A204.1 (cell line): ENCODE results near the gene COQ7.

Experiments used
- FAIRE-seq: peaks from 2 replicates; lab custom pipeline; 2012; peaks lifted over from hg19 to GRCh38; lab: Jason Lieb, UNC

Gene COQ7

DNA sequence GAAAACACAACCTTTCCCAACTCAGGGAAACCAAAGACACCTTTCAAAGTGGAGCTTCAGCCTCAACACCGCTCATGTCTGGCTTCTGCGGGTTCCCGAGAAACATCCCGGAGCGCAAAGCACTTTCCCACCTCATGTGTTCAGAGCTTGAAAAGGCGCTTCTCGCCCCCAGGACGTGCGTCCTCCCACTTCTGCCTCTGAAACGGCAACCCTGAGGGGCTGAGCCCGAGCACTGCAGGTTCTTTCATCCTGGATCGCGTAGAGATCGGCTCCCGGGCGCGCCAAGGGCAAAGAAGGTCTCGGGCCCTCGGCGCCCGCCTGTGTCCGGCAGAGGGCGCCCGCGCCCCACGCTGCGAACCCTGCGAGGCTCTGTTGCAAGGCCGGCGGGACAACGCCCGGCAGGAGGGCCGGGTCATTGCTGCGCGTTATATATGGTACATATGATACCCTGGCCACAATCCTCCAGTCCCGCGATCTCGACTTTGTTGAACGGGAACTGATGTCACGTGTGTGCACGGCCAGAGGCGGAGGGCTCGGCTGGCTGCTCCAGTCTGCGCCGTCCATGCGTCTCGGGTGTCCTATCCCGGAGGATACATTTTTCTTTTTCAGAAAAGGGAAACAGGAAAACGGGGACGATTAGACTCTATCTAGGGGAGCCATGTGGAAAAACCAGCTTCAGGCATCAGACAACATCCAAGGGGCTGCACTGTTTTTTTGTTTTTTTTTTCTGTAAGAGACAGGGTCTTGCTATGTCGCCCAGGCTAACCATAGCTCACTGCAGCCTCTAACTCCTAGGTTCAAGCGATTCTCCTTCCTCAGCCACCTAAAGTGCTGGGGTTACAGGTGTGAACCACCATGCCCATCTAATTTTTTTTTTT lies 19.1 kb downstream of the COQ7 start:
- no peak for FAIRE-seq

DNA sequence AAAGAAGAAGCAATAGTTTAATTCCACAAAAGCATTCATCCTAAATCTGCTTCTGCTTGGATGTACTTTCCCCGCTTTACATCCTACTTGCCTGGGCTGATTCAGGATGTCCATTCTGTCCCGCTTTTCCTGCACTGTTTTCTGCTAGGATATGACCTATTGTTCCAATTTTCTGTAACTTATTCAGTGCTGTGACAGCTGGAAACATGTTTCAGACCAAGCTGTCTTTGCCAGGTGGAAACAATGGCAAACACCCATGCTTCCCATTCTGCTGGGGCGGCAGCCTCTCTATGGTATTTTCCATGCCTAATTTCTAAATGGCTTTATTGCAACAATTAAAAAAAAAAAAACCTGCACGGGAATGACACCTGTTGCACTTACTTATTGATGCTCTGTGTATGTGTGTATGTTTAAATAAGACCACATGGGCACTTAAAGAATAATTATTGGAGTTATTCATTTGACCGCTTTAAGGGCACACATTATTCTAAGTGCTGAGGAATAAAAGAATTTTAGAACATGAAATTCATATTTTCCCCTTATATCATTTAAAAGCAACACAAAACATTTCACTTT lies 21.0 kb downstream of the COQ7 start:
- no peak for FAIRE-seq

DNA sequence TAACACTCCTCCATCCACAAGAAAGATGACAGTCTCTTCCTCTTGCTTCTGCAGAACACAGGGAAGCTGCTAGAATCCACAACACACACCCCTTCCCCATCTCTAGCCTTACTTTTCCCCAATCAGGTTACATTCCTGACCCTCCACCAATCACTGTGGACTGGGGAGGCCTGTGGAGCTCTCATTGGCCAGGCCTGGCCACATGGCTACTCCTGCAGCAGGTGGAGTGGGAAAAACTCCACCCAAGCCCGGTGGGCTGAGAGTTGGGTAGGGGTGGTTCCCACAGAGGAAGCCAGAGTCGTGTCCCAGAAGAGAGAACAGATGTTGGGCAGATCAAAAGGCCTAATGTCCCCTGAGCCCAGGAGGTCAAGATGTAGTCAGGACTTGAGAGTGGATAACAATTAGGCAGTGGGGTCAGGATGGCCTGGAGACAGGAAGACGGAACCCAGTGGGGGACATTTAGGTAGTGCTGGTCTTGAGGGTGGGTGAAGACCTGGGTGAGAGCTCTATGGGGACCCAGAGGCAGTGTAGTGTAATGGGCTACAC lies 22.1 kb downstream of the COQ7 start:
- FAIRE-seq: no peak

DNA sequence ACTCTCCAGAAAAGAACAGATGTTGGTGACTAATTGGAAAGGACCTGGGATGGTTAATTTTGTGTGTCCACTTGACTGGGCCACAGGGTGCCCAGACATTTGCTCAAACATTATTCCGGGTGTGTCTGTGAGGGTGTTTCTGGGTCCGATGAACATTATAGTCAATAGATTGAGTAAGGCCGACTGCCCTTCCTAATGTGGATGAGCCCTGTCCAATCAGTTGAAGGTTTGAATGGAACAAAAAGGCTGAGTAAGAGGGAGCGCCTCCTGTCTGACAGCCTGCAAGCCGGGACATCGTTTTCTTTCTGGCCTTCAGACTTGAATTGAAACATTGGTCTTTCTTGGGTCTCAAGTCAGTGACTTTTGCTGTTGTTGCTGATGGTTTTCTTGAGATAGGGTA lies 23.5 kb downstream of the COQ7 start:
- no peak for FAIRE-seq

DNA sequence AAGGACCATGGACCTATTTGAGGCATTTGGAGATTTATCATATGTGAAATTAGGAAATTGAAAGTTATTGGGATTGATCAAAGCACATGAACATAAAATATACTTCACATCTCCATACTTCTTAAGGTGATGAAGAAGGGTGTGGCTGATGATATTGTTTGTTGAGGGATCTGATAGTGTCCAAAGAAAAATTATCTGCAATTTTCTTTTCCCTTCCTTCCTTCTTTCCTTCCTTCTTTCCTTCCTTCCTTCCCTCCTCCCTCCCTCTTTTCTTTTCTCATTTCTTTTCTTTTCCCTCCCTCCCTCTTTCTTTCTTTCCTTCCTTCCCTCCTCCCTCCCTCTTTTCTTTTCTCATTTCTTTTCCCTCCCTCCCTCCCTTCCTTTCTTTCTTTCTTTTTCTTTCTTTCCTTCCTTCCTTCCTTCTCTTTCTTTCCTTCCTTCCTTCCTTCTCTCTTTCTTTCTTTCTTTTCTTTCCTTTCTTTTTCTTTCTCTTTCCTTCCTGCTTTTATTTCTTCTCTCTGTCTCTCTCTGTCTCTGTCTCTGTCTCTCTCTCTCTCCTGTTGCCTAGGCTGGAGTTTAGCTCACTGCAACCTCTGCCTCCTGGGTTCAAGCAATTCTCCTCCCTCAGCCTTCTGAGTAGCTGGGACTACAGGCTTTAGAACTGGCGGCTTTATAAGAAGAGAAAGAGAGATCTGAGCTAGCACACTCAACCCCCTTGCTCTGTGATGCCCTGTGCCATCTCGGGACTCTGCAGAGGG lies 25.4 kb downstream of the COQ7 start:
- no peak for FAIRE-seq

DNA sequence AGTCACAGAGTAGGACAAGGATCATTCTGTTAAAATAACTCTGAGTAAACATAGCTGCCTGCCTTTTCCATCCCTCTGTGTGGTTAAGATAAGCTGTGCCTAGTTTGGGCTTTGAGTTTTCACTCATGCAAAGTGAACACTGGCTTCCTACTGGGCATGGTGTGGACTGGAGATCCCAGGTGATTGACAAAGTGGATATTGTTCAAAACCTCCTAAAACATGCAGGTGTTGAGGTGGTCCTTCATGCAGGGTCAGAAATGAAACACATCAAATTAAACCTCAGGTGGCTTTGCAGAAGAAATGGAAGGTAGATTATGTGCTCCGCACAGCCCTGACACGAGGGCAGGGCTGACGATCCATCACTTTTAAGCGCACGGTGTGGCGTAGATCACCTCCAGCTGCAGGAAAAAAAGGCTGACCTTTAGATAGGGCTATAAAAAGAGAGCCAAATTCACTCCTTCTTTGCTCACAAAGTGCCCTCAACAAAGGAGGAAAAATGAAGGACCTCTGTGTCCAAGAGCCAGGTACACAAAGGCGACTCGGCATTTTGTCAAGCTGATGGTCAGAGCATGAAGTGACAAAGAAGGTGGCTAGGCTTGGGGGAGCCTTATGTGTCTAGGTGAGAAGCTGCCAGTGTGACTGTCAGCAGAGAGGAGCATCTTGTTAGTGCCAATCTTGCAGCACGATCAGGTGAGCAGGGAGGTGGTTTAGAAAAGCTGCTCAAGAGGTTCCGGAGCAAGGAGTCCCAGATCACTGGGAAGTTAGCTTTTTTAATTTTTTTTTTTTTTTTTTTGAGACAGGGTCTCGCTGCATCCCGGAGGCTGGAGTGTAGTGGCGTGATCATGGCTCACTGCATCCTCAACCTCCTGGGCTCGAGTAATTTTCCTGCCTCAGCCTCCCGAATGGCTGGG lies 26.5 kb downstream of the COQ7 start:
- FAIRE-seq: no peak

DNA sequence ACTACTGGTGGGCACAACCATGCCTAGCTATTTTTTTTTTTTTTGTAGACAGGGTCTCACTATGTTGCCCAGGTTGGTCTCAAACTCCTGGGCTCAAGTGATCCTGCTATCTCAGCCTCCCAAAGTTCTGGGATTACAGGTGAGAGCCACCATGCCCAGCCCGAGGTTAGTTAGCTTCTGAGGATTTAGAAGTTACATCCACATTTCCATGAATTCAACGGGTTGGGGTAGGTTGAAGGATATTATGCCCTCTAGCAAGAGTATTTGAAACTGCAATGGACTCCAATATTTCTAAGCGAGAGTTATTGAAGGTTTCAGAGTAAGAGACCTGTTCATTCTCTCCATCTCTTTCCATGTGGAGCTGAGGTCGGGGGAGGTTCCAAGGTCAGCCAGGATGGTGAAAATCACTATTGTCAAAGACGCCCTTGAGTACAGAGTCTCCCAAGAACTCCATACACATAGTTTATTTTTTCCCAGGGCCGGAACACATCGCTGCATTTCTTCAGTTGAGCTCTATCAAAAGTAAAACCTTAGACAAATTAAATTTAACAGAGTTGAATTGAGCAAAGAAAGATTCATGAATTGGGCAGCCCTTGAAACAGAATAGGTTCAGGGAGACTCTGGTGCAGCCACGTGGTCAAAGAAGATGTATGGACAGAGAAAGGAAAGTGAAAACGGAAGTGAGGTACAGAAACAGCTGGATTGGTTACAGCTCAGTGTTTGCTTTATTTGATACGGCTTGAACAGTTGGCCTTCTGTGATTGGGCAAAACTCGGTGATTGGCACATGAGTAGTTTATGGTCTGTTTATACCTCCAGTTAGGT lies 27.3 kb downstream of the COQ7 start:
- FAIRE-seq: no peak

DNA sequence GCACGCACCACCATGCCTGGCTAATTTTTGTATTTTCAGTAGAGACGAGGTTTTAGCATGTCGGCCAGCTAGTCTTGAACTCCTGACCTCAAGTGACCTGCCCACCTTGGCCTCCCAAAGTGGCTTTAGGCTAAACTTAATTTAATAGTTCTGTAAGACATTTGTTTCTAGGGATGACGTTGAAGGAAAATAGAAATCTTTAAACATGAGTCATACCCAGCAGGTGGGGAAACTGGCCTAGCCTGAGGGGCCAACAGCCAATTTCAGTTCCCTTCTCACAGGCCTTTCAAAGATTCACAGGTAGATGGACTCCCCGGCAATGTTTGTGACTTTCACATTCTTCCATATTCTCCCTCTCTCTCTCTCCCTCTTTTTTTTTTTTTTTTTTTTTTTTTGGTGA lies 28.2 kb downstream of the COQ7 start:
- no peak for FAIRE-seq

DNA sequence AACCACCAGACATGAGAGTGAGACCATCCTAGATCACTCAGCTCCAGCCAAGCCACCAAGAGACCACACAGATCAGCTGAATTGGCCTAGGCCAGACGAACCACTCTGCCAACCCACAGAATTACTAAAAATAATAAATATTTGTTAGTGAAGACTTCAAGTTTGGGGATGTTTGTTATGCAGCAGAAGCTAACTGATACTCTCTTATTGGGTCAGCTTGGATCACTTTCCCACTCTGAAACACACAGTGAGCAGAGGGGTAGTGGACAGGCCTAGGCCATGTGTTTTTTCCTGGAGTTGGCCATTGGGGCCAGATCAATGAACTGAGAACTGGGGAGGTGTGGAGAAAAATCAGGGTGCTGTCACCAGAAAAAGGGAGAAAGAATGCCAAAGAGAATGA lies 30.8 kb downstream of the COQ7 start:
- FAIRE-seq: no peak

DNA sequence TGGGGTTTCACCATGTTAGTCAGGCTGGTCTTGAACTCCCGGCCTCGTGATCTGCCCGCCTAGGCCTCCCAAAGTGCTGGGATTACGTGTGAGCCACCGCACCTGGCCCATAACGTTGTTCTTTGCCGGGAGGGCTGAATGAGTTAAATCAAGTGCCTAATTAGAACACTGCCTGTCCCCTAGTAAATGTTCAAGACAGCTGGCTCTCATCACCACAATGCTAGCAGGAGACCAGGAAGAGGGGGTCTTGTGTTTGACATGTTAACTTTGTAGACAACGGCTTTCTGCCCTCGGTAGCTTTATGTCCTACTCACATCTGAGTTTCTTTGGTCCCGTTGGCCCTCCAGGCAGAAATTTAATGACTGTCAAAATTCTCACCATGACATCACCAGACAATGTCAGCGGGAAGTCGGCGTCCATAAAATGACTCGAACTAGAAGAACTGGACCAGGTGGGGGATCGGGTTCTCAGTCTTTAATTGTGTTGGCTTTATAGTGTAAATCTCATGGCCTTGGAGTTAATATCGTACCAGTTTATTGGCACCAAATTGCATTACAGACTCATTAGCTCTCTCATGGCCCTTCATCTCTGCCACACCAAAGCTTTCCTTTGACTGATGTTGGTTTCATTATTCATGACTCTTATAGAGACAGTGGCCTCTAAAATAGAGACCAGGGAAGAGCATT lies 34.9 kb downstream of the COQ7 start:
- FAIRE-seq: no peak

DNA sequence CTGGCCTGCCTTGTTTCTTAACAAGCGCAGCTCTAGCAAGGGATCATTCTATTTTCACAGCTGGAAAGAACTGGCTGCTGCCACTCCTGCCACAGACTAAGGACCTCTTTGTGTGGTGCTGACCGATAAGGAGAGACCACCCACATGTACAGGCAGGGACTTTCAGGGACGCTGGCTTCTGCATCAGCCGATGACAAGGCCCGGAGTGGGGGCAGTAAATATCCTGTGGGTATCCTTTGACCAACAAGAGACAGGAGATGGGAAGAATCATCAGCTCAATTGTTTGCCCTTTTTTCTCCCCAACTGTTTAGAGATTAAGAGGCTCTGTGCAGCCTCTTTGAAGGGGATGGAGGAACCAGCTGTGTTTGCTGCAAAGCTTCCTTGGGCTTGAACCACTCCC lies 37.2 kb downstream of the COQ7 start:
- FAIRE-seq: no peak

DNA sequence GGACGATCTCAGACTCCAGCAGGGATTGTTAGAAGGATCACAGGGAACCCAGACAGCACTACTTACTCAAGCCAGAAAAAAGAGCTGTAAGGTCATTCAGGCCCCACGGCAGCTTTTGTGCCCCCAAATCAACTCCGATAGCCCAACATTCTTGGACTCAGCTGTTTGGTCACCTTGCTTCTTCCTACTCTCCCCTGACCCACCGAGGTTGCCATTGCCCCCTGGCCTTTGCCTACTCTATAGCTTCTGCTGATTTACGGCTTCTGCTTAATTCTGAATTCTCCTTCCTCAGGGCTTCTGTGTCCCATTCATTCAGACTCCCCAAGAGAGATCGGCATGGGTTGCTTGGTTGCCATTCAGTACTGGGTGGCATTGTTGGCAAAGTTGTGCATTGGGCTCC lies 37.7 kb downstream of the COQ7 start:
- no peak for FAIRE-seq

DNA sequence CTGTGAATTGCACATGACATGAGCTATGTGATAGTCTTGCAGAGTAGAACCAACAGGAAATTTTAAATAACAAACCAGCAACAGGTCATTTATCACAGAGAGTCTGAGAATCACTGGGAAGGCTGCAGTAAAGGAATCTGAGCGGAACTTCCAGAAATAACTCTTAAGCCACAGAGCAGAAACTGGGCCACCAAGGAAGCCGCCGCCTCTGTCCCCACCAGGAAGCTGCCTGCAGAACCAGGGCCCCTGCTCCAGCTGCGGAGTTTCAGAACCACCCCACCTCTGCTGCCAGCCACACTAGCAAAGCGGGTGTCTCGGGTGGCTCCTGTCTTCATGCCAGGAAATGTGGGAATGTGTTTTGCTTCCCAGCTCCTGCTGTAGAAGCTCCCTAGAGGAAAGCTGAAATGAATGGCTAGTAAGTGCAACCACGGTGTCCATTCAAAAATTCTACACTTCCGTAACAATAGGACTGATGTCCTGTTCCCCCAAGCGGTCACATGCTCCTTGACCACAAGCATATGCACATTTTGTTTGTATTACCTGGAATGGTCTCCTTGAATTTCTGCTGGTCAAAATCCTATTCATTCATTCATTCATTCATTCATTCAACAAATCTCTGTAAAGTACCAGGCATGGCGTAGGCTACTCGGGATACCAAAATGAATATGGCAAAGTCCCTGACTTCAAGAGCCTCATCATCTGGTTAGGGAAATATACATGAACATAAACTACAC lies 38.6 kb downstream of the COQ7 start:
- no peak for FAIRE-seq

DNA sequence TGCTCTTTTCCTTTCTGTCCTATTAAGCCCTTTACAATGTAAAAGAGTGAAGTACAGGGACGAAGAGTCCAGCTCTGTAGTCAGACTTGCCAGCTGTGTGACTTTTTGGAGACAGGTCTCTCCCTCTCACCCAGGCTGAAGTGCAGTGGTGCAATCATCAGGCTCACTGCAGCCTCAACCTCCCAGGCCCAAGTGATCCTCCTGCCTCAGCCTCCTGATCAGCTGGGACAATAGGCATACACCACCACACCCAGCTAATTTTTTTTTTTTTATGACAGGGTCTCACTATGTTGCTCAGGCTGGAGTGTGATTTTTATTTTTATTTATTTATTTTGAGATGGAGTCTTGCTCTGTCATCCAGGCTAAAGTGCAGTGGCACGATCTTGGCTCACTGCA lies 39.2 kb downstream of the COQ7 start:
- no peak for FAIRE-seq

DNA sequence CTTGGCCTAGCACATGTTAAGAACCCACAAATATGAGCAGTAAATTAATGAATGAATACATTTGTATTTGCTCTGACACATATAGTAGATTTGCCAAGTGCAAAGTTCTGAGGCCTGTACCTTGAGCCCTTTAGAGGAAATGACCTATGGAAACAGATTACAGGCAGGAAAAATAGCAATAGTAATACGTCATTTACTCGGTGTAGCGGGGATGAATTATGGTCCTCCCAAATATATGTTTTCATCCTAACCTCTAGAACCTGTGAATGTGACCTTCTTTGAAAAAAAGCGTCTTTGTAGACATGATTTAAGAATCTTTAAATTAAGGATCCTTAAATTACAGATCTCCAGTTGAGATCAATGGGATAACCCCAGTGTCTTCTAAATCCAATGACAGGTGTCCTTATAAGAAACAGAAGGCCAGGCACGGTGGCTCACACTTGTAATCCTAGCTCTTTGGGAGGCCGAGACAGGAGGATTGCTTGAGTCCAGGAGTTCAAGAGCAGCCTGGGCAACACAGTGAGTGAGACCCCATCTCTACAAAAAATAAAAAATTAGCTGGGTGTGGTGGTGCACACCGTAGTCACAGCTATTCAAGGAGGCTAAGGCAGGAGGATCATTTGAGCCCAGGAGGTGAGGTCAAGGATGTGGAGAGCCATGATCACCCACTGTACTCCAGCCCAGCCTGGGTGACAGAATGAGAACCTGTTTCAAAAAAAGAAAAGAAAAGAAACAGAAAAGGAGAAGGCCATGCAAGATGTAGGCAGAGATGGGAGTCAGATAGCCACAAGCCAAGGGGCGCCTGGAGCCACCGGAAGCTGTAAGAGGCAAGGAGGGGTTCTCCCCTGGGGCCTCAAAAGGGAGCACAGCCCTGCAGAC lies 41.2 kb downstream of the COQ7 start:
- FAIRE-seq: no peak

DNA sequence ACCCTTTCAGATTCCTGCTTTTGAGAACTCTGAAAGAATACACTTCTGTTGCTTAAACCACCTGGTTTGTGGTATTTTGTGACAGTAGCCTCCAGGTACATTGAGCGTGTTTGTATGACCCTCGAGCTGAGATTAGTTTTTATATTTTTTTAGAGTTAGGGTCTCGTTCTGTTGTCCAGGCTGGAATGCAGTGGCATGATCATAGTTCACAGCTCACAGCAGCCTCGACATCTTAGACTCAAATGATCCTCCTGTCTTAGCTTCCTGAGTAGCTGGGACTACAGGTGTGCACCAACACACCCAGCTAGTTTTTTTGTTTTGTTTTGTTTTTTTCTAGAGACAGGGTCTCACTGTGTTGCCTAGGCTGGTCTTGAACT lies 41.9 kb downstream of the COQ7 start:
- no peak for FAIRE-seq

DNA sequence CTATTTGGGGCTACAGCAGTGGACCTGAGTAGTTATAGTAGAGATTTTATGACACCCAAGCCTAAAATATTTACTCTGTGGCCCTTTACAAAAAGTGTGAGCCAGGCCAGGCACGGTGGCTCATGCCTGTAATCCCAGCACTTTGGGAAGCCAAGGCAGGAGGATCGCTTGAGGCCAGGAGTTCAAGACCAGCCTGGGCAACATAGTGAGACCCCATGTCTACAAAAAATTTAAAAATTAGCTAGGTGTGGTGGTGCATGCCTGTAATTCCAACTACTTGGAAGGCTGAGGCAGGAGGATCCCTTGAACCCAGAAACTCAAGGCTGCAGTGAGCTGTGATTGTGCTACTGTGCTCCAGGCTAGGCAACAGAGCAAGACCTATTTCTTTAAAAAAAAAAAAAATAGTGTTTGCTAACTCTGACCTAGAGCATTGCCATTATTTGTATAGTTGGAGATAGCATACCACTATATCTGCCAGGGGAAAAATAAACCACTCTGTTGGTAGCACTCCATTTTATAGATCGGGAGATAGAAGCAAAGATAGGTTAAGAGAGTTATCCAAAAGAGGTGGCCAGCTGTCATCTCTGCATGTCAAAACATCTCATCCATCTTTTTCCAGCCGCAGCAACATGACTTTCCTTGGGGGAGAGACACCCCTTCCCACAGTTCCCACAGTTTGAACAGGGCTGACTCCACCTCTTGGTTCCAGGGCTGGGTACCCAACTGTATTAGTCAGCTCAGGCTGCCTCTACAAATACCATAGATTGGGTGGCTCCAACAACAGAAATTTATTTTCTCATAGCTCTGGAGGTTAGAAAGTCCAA lies 43.3 kb downstream of the COQ7 start:
- FAIRE-seq: no peak

DNA sequence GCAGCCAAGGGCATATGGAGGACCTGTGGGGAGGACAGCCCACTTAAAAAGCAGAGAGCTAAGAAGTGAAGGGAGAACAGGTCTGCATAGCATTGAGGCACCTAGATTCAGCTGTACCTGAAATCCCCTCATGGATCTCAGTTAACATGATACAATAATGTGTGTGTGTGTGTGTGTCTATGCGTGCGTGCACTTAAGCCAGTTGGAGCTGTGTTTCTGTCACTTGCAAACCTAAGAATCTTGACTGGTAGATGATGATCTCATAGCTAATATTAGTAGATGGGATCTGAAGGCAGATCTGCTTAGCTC lies 44.6 kb downstream of the COQ7 start:
- FAIRE-seq: no peak
